K562 (cell line): ENCODE measurements around the gene SGMS1. TPM values are rescaled to one million over a fixed set of nuclear protein-coding genes. Genes with fewer than 3 reads are reported as not detected.
"Not testable (repeated sequence)": the region's sequence is repeated elsewhere in the genome, so short reads cannot be mapped to it uniquely, and the experiment has no call there.

Experiments used
- ATAC-seq: fragments of 200-7000 bp; cut with Tn5 transposase; 3 replicates; pipeline ENCODE4 v1.9.1; 2020; ENCODE audit warnings: moderate library complexity
- BruUV-seq: library from RNA; stranded (reverse); fragments of 400-500 nt; replicated peaks from 2 replicates; lab custom pipeline; 2021; lab: Mats Ljungman, UMichigan
- CTCF ChIA-PET: fragments of 300-600 bp; formaldehyde crosslinking; extraction: SDS; loops from one replicate; lab custom pipeline; 2021; ENCODE audit warnings: low intra/inter-chr PET ratio; lab: Yijun Ruan, JAX
- POLR2A ChIA-PET: fragments of 300-600, 350-650 bp; sonication (Branson Sonifier 250); formaldehyde crosslinking; extraction: SDS; loops from one replicate; lab custom pipeline; 2021; ENCODE audit warnings: antibody characterized with exemption, inconsistent platforms; lab: Yijun Ruan, JAX
- DNase-seq, 4 experiments: peaks; one replicate each; pipeline versions ENCODE4 v3.0.0 to v3.0.0-alpha.2; 2011 to 2018; ENCODE audit warnings: low spot score in 3 of 4, mixed read lengths in 3 of 4; ENCODE audit errors: extremely low read depth in 1 of 4
- FAIRE-seq: peaks from 2 replicates; lab custom pipeline; 2011; peaks lifted over from hg19 to GRCh38; lab: Jason Lieb, UNC
- H2AFZ ChIP-seq: 2 replicates; pipeline ENCODE4 v1.6.0; 2011; ENCODE audit warnings: low read depth, low read length, control low read depth, inconsistent platforms
- H3K27ac ChIP-seq: fragments of 200-600 bp; 3 replicates; pipeline ENCODE4 v1.8.0; 2011; ENCODE audit warnings: low read depth, mild to moderate bottlenecking, control low read depth, inconsistent platforms, low read length, moderate library complexity, mixed read lengths; ENCODE audit errors: extremely low read depth
- H3K27me3 ChIP-seq, 2 experiments: fragments of 300-600 bp in 1 of 2; 2 replicates in 1 of 2; 3 replicates in 1 of 2; pipeline versions ENCODE4 v1.6.0 to v1.8.0; 2011; ENCODE audit warnings: inconsistent platforms in 2 of 2, low read length in 2 of 2, mild to moderate bottlenecking in 1 of 2, mixed read lengths in 1 of 2, moderate library complexity in 1 of 2; ENCODE audit not compliant: control insufficient read depth in 2 of 2, insufficient read depth in 2 of 2
- H3K36me3 ChIP-seq: fragments of 300-600 bp; 3 replicates; pipeline ENCODE4 v1.8.0; 2011; ENCODE audit warnings: mild to moderate bottlenecking, low read length, inconsistent platforms; ENCODE audit not compliant: control insufficient read depth, insufficient read depth
- H3K4me1 ChIP-seq, 2 experiments: fragments of 200-600 bp in 1 of 2; replicated peaks in 1 of 2; 2 replicates in 1 of 2; 3 replicates in 1 of 2; pipeline versions ENCODE4 v1.5.1 to v1.8.0; 2011; ENCODE audit warnings: inconsistent platforms in 2 of 2, low read length in 2 of 2, mild to moderate bottlenecking in 1 of 2, mixed read lengths in 1 of 2, moderate library complexity in 1 of 2; ENCODE audit not compliant: control insufficient read depth in 2 of 2, insufficient read depth in 2 of 2
- H3K4me2 ChIP-seq: 2 replicates; pipeline ENCODE4 v1.6.1; 2011; ENCODE audit warnings: low read length, control low read depth, inconsistent platforms, mixed read lengths; ENCODE audit not compliant: insufficient read depth
- H3K4me3 ChIP-seq: fragments of 200-600 bp; sonication (generic), shearing (Covaris generic); 2 replicates; pipeline ENCODE4 v1.5.1; 2016; ENCODE audit warnings: control low read depth, inconsistent platforms
- H3K79me2 ChIP-seq: fragments of 200-600 bp; 3 replicates; pipeline ENCODE4 v1.8.0; 2011; ENCODE audit warnings: low read length, inconsistent platforms; ENCODE audit not compliant: control insufficient read depth, insufficient read depth
- H3K9ac ChIP-seq, 2 experiments: 2 replicates each; pipeline versions ENCODE4 v1.6.0 to v1.6.1; 2011; ENCODE audit warnings: low read depth in 2 of 2, low read length in 2 of 2, control low read depth in 1 of 2, inconsistent platforms in 1 of 2, mild to moderate bottlenecking in 1 of 2, mixed read lengths in 1 of 2; ENCODE audit not compliant: insufficient read depth in 1 of 2
- H3K9me1 ChIP-seq: one replicate; pipeline ENCODE4 v1.6.0; 2011; ENCODE audit warnings: inconsistent platforms, mild to moderate bottlenecking, low read length, moderate library complexity; ENCODE audit not compliant: control insufficient read depth, insufficient read depth
- H3K9me3 ChIP-seq: replicated peaks from 2 replicates; pipeline ENCODE4 v1.5.1; 2011; ENCODE audit warnings: low read depth, low read length, inconsistent platforms; ENCODE audit not compliant: control insufficient read depth, insufficient read depth
- H4K20me1 ChIP-seq: replicated peaks from 2 replicates; pipeline ENCODE4 v1.6.1; 2011; ENCODE audit warnings: low read length, inconsistent platforms, mixed read lengths; ENCODE audit not compliant: control insufficient read depth, insufficient read depth
- DPF2 ChIP-seq: fragments of 450-650 bp; IDR thresholded peaks from 2 replicates; pipeline ENCODE4 v1.6.1; 2016
- EP400 ChIP-seq: fragments of 450-650 bp; IDR thresholded peaks from 2 replicates; pipeline ENCODE4 v1.6.1; 2017; ENCODE audit warnings: antibody characterized with exemption, mild to moderate bottlenecking, moderate library complexity
- ERF ChIP-seq: fragments of 450-650 bp; formaldehyde crosslinking; IDR thresholded peaks from 2 replicates; pipeline ENCODE4 v1.4.0; 2020; ENCODE audit warnings: mild to moderate bottlenecking, mixed read lengths
- HDAC2 ChIP-seq: fragments of 450-650 bp; IDR thresholded peaks from 2 replicates; pipeline ENCODE4 v1.6.1; 2016; ENCODE audit warnings: mild to moderate bottlenecking
- HIVEP1 ChIP-seq: fragments of 250-450 bp; sonication (Bioruptor Pico); IDR thresholded peaks from 2 replicates; pipeline ENCODE4 v1.4.0; 2020; ENCODE audit warnings: mild to moderate bottlenecking
- TAF9B ChIP-seq: fragments of 450-650 bp; IDR thresholded peaks from 2 replicates; pipeline ENCODE4 v1.6.1; 2018; ENCODE audit warnings: mild to moderate bottlenecking; ENCODE audit not compliant: partially characterized antibody
- TRIM24 ChIP-seq, 2 experiments: fragments of 450-650 bp; IDR thresholded peaks; 2 replicates each; pipeline ENCODE4 v1.6.1; 2016
- WGBS: fragments of 100-300 bp; shearing (Covaris generic); methylation state at CpG from one replicate; pipeline ENCODE4 v1.1.6; 2016; ENCODE audit warnings: low coverage, mixed read lengths; ENCODE audit not compliant: insufficient coverage; ENCODE audit errors: missing lambda C conversion rate; 5-methylcytosine and 5-hydroxymethylcytosine counted together
- in situ Hi-C: fragments of 300-500 bp; cut with MboI; formaldehyde crosslinking; loops from 4 replicates; pipeline ENCODE4 v1.15.0; 2018; ENCODE audit warnings: inconsistent platforms, mixed read lengths
- intact Hi-C: fragments of 100-400 bp; cut with micrococcal nuclease; formaldehyde crosslinking; loops from 2 replicates; pipeline ENCODE4 v1.14.2; 2022
- polyA plus RNA-seq, 8 experiments: library from polyadenylated mRNA; depleted of rRNA in 4 of 8; stranded (reverse) in 5 of 8; unstranded in 3 of 8; fragments of >200 nt; fragmentation: Nextera tagmentation in 2 of 8; fragmentation: Illumina TruSeq in 1 of 8; extraction: Ambion mirVana in 2 of 8; extraction: Trizol in 1 of 8; gene quantifications; 2 replicates each; pipeline versions ENCODE4 v1.2.1 to v1.2.3, GENCODE V29; 2011 to 2014; ENCODE audit warnings: inconsistent platforms in 1 of 8, missing spikeins in 1 of 8
- total RNA-seq, 7 experiments: library from RNA; depleted of rRNA in 6 of 7; stranded (reverse); fragments of >200 nt in 6 of 7; fragmentation: Illumina TruSeq in 2 of 7; extraction: Trizol in 2 of 7; gene quantifications; 2 replicates each; pipeline versions ENCODE4 v1.2.1 to v1.2.3, GENCODE V29; 2011 to 2021; ENCODE audit warnings: low replicate concordance in 1 of 7
- TF ChIP-seq, protein P1 (sequence below), 2 experiments: fragments of 200-800 bp in 1 of 2; sonication (Bioruptor generic) in 1 of 2; sonication (generic) in 1 of 2; formaldehyde crosslinking in 1 of 2; IDR thresholded peaks in 1 of 2; conservative IDR thresholded peaks in 1 of 2; 2 replicates each; pipeline versions ENCODE4 v1.5.0 to v1.6.1; 2016 to 2020; ENCODE audit warnings: missing compliant biosample characterization in 1 of 2, missing genetic modification characterization in 1 of 2, missing genetic modification reagents in 1 of 2
- TF ChIP-seq, protein P2 (sequence below), 2 experiments: fragments of 450-650 bp in 1 of 2; sonication (generic) in 1 of 2; formaldehyde crosslinking in 1 of 2; IDR thresholded peaks; 2 replicates each; pipeline versions ENCODE4 v1.7.1 to v1.9.0; 2016 to 2022; ENCODE audit warnings: inconsistent platforms in 1 of 2, mild to moderate bottlenecking in 1 of 2, missing genetic modification reagents in 1 of 2

SGMS1 gene
- total and polyA plus RNA-seq, 9 of the 15 experiments (the other 6 are each of a cell fraction or from before 2014, with no cell fraction given) = 22.6 to 232 (median 82.2) TPM

DNA sequence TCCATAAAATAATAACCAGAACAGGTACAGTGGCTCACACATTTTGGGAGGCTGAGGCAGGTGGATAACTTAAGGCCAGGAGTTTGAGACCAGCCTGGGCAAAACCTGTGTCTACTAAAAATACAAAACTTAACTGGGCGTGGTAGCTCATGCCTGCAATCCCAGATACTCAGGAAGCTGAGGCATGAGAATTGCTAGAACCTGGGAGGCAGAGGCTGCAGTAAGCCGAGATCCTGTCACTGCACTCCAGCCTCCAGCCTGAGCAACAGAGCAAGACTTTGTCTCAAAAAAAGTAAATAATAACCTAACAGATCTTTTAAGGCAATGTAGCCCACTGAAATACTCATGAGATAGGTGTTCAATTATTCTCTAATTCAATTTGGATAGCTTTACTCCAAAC is 265.3 kb downstream of the SGMS1 start (continued):
- TF ChIP-seq HIVEP1 (0 out of 2 replicates have a peak, but pooled peaks have one; percentile 8), ERF (CRISPR knock-in tag) (0 out of 2 replicates have a peak, but pooled peaks have one; percentile 33), HDAC2 (no peak)

DNA sequence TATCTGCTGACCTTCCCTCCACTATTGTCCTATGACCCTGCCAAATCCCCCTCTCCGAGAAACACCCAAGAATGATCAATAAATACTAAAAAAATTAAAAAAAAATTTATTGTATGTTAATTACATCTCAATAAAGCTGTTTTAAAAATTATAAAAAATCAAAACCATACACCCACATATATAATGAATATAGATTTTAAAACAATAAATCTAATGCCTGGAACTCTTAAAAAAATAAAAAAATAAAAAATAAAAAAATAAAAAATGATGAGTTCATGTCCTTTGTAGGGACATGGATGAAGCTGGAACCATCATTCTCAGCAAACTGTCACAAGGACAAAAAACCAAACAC is 267.3 kb downstream of the SGMS1 start:
- H4K20me1 ChIP-seq, ATAC-seq, H2AFZ ChIP-seq, FAIRE-seq, H3K27me3 ChIP-seq, H3K4me3 ChIP-seq, H3K9ac ChIP-seq, DNase-seq, H3K4me2 ChIP-seq, H3K27ac ChIP-seq, BruUV-seq, in situ Hi-C loops, CTCF ChIA-PET, POLR2A ChIA-PET, H3K9me1 ChIP-seq: not testable (repeated sequence)
- Histone ChIP-seq H3K9me3 (peaks cover 13% of the 10 kb centered on the region; the same call in 1 of the 2 replicates), H3K79me2 (peaks cover 70% of the 10 kb centered on the region), H3K36me3 (peaks cover 16% of the 10 kb centered on the region), H3K4me1 (peaks cover 15 to 40% of the 10 kb centered on the region in 2 experiments)
- 13% methylated on average over 1 of the region's 1 CpG for WGBS
- intact Hi-C loops = loop anchor here (5.0 kb wide), 1 partner anchor 44 kb away; no protein-coding TSS in a partner anchor
- TF ChIP-seq TRIM24 (IDR thresholded peaks at IDR 0.05) (peak in 1 of 2 experiments; percentile 5; a peak in 1 of 4 replicates), DPF2 (peak; percentile 25), TAF9B (peak; percentile 9), EP400 (peak; percentile 53; the same call in 1 of the 2 replicates)
- TF ChIP-seq, protein P1, sequence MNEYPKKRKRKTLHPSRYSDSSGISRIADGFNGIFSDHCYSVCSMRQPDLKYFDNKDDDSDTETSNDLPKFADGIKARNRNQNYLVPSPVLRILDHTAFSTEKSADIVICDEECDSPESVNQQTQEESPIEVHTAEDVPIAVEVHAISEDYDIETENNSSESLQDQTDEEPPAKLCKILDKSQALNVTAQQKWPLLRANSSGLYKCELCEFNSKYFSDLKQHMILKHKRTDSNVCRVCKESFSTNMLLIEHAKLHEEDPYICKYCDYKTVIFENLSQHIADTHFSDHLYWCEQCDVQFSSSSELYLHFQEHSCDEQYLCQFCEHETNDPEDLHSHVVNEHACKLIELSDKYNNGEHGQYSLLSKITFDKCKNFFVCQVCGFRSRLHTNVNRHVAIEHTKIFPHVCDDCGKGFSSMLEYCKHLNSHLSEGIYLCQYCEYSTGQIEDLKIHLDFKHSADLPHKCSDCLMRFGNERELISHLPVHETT (CRISPR knock-in tag; conservative IDR thresholded peaks at IDR 0.05 in 1 of 2, IDR thresholded peaks at IDR 0.05 in 1 of 2) = peak in 1 of 2 experiments; percentile 50; a peak in 1 of 4 replicates
- TF ChIP-seq, protein P2, sequence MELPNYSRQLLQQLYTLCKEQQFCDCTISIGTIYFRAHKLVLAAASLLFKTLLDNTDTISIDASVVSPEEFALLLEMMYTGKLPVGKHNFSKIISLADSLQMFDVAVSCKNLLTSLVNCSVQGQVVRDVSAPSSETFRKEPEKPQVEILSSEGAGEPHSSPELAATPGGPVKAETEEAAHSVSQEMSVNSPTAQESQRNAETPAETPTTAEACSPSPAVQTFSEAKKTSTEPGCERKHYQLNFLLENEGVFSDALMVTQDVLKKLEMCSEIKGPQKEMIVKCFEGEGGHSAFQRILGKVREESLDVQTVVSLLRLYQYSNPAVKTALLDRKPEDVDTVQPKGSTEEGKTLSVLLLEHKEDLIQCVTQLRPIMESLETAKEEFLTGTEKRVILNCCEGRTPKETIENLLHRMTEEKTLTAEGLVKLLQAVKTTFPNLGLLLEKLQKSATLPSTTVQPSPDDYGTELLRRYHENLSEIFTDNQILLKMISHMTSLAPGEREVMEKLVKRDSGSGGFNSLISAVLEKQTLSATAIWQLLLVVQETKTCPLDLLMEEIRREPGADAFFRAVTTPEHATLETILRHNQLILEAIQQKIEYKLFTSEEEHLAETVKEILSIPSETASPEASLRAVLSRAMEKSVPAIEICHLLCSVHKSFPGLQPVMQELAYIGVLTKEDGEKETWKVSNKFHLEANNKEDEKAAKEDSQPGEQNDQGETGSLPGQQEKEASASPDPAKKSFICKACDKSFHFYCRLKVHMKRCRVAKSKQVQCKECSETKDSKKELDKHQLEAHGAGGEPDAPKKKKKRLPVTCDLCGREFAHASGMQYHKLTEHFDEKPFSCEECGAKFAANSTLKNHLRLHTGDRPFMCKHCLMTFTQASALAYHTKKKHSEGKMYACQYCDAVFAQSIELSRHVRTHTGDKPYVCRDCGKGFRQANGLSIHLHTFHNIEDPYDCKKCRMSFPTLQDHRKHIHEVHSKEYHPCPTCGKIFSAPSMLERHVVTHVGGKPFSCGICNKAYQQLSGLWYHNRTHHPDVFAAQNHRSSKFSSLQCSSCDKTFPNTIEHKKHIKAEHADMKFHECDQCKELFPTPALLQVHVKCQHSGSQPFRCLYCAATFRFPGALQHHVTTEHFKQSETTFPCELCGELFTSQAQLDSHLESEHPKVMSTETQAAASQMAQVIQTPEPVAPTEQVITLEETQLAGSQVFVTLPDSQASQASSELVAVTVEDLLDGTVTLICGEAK (IDR thresholded peaks at IDR 0.05) = 0 out of 2 replicates have a peak, but pooled peaks have one; percentile 52
- TF ChIP-seq, protein P2 (CRISPR knock-in tag; IDR thresholded peaks at IDR 0.05) = not testable (repeated sequence)
